GM06990 (cell line): ENCODE results near the gene PRKG1.

Source experiments
- DNase-seq: peaks from one replicate; pipeline ENCODE4 v3.0.0-alpha.2; 2011; ENCODE audit not compliant: insufficient read length; ENCODE audit errors: extremely low read depth
- H3K27me3 ChIP-seq: replicated peaks from 2 replicates; pipeline ENCODE4 v1.6.0; 2011; ENCODE audit warnings: low read length; ENCODE audit not compliant: control insufficient read depth, insufficient read depth
- H3K36me3 ChIP-seq: 2 replicates; pipeline ENCODE4 v1.5.1; 2011; ENCODE audit warnings: low read length; ENCODE audit not compliant: control insufficient read depth, insufficient read depth
- H3K4me3 ChIP-seq: replicated peaks from 2 replicates; pipeline ENCODE4 v1.5.1; 2011; ENCODE audit warnings: low read depth, mild to moderate bottlenecking, control low read depth, low read length
- TF ChIP-seq, protein P1 (sequence below): IDR thresholded peaks from 2 replicates; pipeline ENCODE4 v1.5.1; 2011; ENCODE audit warnings: low read length, control low read depth, mild to moderate bottlenecking, inconsistent platforms; ENCODE audit not compliant: insufficient read depth, poor library complexity, severe bottlenecking

The PRKG1 gene

DNA sequence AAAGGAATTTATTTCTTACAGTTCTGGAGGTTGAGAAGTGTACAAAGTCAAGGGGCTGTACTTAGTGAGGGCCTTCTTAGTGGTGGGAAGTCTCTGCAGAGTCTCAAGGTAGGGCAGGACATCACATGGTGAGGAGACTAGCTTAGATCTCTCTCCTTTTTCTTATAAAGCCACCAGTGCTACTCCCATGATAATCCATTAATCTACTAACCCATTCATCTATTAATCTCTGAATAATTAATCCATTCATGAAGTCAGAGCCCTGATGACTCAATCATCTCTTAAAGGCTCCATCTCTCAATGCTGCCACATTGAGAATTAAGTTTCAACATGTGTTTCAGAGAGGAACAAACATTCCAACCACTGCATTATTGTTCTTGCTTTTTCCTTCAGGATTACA, 689.5 kb downstream of the PRKG1 start:
- DNase-seq: no peak
- TF ChIP-seq, protein P1, sequence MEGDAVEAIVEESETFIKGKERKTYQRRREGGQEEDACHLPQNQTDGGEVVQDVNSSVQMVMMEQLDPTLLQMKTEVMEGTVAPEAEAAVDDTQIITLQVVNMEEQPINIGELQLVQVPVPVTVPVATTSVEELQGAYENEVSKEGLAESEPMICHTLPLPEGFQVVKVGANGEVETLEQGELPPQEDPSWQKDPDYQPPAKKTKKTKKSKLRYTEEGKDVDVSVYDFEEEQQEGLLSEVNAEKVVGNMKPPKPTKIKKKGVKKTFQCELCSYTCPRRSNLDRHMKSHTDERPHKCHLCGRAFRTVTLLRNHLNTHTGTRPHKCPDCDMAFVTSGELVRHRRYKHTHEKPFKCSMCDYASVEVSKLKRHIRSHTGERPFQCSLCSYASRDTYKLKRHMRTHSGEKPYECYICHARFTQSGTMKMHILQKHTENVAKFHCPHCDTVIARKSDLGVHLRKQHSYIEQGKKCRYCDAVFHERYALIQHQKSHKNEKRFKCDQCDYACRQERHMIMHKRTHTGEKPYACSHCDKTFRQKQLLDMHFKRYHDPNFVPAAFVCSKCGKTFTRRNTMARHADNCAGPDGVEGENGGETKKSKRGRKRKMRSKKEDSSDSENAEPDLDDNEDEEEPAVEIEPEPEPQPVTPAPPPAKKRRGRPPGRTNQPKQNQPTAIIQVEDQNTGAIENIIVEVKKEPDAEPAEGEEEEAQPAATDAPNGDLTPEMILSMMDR: no peak
- no peaks in the 10 kb centered on the region for H3K27me3 ChIP-seq
- no peaks in the 10 kb centered on the region for H3K36me3 ChIP-seq
- H3K4me3 ChIP-seq: no peak overlapping the region

- no peak for DNase-seq
- Histone ChIP-seq H3K27me3 (no peaks in the 10 kb centered on the region), H3K4me3 (no peak overlapping the region), H3K36me3 (no peaks in the 10 kb centered on the region)
- TF ChIP-seq, protein P1: no peak
Measured at GRCh38 chr10:51765284-51765971, 691.1 kb downstream of the PRKG1 start.

DNA sequence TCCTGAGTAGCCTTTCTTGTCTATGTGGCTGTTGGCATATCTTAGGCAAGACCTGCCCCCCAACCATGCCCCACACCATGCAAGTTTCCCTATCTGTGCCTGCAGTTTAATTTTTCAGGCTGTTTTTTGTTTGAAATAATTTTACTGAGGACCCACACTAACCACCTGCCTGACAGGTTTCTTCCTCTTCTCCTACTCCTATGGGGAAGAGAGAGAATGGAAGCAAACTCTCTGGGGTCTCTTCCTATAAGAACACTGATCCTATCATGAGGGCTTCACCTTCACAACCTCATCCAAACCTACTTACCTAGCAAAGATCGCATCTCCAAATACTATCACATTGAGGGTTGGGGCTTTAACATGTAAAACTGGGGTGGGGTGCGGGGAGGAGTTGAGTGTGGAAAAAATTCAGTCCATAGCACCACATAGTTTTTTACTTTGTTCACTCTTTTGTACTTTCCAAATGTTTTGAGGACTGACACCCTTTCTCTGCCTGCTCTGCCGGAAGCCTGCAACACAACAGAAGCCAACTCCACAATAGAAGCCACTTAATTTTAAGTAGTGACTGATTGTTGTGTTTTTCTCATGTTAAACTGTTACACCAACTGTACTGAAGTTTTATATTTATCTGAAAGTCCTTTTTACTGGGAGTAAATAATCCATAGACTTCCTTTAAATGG, 692.3 kb downstream of the PRKG1 start:
- H3K36me3 ChIP-seq: no peaks in the 10 kb centered on the region
- no peak overlapping the region for H3K4me3 ChIP-seq
- no peaks in the 10 kb centered on the region for H3K27me3 ChIP-seq
- TF ChIP-seq, protein P1: no peak
- no peak for DNase-seq

- Histone ChIP-seq H3K4me3 (no peak overlapping the region), H3K36me3 (no peaks in the 10 kb centered on the region), H3K27me3 (no peaks in the 10 kb centered on the region)
- TF ChIP-seq, protein P1: no peak
- DNase-seq: no peak
Measured at GRCh38 chr10:51767103-51767763, 692.9 kb downstream of the PRKG1 start.

DNA sequence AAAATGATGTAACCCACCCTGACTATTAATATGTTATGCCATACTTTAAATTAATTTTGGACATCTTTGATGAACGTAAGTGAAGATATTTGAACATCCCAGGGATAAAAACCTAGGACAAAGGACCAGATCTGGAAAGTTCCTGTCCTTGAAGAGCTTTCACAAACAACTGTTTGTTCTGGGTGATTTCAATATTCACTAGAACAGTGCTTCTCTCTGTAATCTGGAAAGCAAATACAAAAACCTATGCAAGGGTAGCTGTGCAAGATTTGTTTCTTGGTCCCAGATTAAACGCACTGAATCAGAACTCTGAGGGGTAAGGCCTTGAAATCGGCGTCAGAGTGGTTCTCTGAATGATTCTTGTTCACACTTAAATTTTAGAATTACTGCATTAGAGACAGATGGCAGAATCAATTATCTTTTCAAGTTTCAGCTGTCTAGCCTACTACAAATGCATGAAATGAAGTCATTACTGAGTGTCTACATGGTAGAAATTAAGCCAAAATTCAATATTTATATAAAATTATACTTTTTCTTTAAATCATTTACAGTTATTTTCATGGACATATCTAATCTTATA, 694.7 kb downstream of the PRKG1 start:
- Histone ChIP-seq H3K36me3 (no peaks in the 10 kb centered on the region), H3K27me3 (no peaks in the 10 kb centered on the region), H3K4me3 (no peak overlapping the region)
- no peak for DNase-seq
- TF ChIP-seq, protein P1: no peak
